HG03095 (cell line): ENCODE measurements around the gene NHERF2.

Source experiments
- ATAC-seq: cut with Tn5 transposase; IDR thresholded peaks from one replicate; pipeline ENCODE4 v1.9.1; 2021; ENCODE audit warnings: moderate library complexity; ENCODE audit not compliant: unreplicated experiment

Gene NHERF2

DNA sequence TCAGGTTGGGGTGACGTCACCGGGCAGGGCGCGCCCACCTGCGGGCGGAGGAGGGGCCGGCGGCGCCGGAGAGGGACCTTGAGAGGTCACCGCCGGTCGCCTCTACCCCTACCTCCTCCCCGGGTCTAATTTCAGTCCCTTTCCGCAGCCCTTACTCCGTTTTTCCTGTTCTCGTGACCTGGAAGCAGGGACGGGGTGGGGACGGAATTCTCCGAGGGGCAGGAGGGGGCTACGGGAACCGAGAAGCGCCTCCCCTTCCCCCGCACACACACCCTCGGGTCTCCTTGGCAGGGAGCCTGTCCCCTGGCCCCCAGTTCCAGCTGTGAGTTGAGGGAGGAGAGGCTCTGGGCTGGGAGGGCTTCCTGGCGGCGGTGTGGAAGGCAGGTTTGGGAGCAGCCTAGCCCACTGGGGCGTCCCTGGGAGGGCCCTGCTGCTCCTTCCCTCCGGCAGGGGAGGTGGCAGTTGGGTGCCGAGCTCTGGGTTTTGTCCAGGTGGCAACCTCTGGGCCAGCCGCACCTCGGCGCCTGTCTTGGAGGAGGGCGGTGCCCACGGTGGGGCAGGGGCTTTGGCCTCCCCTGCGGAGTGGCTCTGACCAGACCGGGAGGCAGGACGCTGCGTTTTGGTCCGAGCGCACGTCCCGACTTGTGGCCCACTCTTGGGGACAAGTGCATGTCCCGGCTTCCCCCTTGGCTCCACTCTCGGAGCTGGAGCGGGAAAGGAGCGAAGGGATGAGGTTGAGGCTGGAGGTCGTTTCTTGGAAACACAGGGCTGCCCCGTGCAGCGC lies 36.2 kb upstream of the NHERF2 start:
- no peak for ATAC-seq

DNA sequence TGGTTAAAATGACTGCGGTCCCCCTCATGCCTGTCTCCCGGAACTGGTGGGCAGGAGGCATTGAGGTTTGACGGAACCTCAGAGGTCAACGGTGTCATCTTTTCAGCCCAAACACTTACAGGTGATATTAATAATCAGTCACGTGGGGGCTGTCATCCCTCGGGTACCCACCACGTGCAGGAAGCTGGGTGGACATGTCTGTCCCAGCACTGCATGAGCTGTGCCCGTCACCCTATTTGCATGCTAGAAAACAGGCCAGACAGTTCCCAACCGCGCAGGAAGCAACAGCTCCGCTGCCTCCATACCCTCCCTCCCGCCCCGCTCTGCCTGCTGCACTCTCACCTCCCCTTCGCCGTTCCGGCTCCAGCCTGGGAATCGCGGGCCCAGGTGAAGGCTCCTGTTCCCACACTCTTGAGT lies 35.6 kb upstream of the NHERF2 start:
- ATAC-seq, result no peak

GRCh38 chr16:1991588-1991947 lies 35.1 kb upstream of the NHERF2 start:
- no peak for ATAC-seq

GRCh38 chr16:1991948-1992703 lies 34.6 kb upstream of the NHERF2 start:
- peak; percentile 40 for ATAC-seq

GRCh38 chr16:1992704-1993317 lies 33.9 kb upstream of the NHERF2 start:
- no peak for ATAC-seq

DNA sequence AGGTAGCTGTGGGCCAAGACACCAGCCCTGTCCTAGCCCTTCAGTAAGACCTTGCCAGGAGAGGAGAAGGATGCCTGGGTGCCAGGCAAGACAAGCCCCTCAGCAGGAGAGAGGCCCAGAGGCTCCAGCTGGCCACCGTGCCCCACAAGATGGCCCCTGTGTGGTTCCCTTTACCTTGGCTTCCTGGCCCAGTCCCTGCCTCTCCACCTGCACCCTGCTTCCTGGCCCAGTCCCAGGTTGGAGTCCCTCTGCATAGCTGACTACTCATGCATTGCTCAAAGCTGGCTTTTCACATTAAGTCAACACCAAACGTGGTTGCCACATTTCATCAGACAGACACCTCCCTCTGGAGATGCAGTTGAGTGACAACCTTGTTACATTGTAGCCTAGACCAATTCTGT lies 33.0 kb upstream of the NHERF2 start:
- no peak for ATAC-seq

DNA sequence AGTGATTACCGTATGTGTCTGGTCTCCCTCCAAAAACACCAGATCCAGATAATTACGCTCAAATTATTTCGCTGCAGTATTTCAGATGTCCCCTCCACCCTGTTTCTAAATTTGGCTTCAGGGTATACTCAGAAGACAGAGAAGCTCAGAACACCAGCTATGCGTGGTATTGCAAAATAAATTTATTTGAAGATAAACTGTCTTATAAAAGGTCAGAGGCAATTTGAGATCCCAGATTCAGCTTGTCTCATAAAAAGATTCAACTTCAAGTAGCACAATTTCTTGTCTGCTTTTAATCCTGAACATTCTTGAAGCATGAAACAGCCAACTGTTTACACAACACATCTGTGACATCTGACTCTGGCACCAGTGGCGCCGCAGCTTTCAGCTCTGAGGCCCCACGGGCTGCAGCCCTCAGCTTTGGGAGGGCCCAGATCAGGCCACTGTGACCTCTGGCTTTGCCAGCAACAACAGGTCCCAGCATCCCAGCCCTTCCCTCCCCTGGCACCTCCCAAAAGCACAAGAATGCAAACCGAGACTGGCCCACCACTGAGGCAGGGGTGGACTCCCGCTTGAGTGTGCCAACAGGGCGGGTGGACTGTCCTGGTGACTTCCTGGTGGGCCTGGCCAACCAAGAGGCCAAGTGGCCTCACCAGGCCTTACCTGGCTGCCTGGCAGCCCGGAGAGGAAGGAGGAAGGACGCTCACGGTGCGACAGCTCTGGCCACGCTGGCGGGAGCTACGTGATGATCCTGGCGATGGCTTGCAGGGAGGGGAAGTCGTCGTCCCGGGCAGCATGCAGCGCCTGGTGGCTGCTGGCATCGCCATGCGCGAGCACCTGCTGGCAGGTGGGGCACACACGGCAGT lies 29.0 kb upstream of the NHERF2 start:
- no peak for ATAC-seq

DNA sequence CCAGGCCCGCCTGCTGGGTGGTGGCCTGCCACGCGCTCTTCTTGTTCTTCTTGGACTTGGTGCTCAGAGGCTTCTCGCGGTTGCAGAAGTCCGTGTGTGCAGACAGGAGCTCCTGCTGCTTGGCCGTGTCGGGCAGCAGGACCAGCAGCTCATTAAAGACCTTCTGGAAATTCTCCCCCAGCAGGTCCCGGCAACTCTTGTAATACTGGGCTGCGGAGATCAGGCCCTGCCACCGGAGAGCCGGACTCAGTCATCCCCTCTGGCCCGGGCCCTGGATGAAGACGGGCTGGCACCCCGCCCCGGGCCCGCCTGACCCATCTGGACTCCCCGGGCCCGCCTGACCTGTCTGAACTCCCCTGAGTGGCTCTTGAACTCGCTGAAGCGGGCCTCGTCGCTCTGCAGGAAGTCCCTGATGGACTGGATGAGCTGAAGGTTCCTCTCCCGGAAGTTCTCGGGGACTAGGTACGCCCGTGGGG lies 28.3 kb upstream of the NHERF2 start:
- ATAC-seq, result no peak

DNA sequence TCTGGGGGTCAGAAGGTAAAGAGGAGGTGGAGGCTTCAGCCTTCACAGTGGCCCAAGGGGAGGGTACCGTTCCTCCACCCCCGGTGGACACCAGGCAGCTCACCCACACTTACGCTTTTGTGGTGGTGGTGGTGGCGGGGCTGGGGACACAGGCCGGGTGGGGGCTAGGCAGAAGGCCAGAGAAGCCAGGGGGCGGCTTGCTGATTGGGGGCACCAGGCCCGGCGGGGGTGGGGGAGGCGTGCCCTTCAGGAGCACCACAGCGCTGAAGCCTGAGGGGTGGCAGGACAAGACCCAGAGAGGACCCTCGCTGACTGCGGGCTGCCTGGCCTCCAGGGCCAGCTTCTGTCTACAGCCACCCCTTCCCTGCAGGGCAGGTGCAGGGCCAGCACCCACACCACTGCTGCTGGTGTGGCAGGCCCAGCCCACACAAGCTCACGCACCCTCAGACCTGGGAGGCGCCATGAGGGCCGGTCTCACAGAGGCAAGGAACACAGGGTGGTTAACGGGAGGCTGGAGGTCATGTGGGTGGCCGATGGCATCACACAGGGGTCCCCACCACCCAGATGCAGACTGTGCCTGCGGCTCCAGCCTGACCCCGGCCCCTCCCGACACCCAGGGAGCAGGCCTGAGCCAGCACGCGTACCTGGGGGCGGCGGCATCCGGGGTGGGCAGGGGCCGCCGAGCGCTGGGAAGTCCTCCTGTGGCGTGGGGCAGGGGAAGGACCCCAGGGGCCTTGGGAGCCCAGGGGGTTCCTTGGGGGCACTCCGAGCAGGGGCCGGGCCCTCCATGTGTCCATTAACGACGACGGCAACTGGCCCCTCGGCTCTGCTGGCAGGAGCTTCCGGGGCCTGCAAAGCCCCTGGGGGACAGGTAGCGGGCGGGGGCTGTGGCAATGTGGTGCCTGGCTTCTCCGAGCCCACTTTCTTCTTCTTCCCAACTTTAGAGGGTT lies 27.6 kb upstream of the NHERF2 start:
- ATAC-seq, result no peak

- no peak for ATAC-seq
Measured at GRCh38 chr16:1999866-2000514, 26.7 kb upstream of the NHERF2 start.

GRCh38 chr16:2001035-2001434 lies 25.7 kb upstream of the NHERF2 start:
- no peak for ATAC-seq

- ATAC-seq, result no peak
Measured at GRCh38 chr16:2001456-2002355, 25.0 kb upstream of the NHERF2 start.

DNA sequence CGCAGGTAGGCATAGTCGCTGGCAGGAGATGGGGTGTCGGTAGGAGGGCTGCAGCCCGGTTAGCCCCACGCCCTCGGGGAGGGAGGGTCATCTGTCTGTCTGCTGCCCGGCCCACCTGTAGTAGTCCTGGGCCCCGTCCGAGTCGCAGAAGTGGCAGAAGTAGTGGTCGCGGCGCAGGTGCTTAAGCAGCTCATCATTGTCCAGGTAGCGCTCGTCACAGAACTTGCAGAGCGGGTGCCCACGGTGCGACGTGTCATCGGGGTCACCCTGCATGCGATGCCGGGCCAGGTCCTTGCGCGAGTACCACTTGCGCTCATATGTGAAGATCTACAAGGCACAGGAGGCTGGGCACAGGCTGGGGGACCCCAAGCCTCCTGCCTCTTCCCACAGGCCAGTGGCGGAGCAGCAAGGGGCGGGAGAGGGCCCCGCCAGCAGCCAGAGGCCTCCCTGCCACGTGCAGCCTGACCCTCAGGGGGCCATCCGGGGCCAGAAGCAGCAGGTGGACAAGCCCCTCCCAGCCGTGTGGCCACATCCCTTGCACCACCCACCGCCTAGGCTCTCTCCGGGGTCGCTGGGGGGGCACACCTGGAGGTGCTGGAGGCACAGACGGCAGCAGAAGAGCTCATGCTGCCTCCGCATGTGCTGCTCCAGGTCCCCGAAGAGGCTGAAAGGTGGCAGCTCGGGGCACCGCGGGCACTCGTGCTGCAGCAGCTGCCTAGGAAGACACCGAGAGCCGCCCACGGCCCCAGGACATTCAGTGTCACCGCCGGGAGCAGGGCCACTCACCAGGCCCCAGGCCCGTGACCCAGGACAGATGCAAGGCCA lies 24.1 kb upstream of the NHERF2 start:
- no peak for ATAC-seq

DNA sequence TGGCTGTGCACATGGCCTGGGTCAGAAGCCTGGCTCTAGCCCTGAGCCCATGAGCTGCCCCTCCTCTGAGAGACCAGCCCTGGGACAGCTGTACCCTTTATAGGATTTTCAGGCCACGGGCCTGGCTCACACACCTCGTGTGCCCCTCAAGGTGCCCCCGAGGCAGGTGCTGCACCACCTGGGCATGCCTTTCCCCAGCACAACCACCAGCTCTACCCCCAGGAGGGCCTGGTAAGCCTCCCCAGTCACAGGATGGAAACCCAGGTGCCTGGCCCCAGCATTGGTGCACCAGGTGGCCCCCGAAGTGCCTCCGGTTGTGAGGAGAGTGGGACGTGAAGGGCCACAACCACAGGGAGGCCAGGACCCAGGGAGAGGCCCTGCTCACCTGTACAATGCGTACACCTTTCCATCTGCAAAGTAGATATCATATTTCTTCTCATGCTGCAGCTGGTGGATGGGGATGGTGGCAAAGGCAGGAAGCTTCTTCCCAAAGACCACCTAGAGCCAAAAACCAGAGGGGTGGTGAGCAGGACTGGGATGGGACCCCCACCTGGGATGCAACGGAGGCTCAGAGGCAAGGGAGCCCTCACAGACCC lies 23.4 kb upstream of the NHERF2 start:
- ATAC-seq, result no peak

DNA sequence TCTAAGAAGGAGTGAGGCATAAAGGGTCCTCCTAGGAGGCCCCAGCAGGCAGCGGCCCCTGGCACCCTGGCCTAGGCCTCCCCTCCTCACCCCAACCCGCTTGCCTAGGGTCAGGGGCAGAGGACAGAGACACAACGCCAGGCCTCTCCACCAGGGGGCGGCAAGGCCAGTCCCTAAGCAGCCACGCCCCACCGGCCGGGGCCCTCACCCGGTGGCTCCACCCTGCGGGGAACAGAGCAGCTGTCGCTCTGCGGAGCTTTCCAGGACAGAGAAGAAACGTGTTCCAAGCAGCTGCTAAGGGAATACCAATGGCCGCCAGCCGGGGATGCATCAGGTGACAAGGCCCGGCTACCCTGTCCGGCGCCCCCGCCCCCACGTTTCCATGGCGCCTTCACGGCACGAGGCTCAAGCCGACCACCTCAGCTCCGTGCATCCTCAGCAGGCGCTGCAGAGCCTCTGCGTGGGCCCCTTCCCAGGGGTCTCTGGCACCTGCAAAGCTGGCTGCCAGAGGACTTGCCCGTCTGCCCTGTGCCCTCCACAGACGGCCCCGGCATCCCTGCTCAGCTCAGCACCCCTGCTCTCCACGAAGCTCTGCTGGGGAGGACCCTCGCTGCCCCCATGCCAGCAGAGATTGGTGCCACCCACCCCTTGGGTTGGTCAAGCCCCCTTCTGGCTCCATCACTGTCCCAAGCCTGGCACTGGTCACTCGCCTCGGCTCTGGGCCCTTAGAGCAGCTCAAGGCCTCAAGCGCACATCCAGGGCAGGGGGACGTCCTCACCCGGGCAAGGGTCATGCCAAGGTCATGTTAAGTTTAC lies 22.7 kb upstream of the NHERF2 start:
- ATAC-seq, result no peak

DNA sequence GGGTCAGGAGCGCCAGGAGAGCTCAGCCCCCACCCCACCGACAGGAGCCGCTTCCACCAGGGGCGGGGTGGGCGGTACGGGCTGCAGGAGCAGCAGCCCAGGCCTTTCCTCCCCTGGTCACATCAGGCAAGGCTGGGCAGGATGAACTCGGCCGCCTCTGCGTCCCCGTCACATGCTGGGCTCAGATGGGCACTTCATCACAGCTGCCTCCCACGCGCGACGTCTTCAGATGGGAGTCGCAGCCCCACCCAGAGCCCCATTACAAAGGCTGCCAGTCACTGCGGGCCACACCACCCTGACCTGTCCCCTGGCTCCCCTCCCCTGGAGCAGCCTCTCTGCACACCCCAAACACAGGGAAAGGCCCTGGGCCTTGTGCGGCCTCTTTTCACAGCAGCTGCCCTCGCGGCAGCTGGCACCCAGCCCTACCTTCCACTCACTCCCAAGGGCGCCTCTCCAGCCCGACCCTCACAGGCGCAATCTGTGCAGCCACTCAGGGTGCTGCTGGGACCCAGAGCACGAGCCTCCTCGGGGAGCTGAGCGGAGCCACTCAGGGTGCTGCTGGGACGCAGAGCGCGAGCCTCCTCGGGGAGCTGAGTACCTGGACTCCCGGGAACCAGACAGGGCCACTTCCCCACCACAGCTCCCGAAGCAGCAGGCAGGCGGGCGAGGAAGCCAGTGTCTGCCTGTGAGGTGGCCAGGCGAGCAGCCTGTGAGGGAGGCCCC lies 21.7 kb upstream of the NHERF2 start:
- no peak for ATAC-seq
